ENCODE data around the gene PGLYRP2.
"Not testable (repeated sequence)": the region's sequence is repeated elsewhere in the genome, so short reads cannot be mapped to it uniquely, and the experiment has no call there.

The PGLYRP2 gene

DNA sequence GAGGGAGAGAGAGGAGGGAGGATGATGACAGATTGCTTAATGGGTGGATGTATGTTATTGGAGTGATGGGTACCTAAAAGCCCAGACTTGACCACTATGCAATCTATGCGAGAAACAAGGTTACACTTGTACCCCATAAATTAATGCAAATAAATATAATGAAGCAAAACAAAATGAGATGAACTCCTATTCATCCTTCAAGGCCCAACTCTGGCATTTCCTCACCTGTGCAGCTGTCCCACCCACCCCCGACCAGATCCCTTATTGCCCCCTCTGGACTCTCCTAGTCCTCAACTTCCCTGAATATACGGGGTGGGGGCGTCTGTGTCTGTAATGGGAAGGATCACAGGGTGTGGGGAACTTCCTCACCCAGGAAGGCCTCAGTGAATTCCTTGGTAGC, 4.1 kb downstream of the PGLYRP2 start:
- peaks cover 4% of the 10 kb centered on the region; the same call in 1 of the 2 replicates for H3K27me3 ChIP-seq (ENCODE audit: low read depth, low read length)

GRCh38 chr19:15473821-15474220, 5.5 kb downstream of the PGLYRP2 start:
- H3K4me2 ChIP-seq (ENCODE audit: low read length); H3K4me1 ChIP-seq (ENCODE audit: low read length); H2AFZ ChIP-seq (ENCODE audit: low read depth, low read length); H3K4me3 ChIP-seq (ENCODE audit: low read length); H3K27ac ChIP-seq (ENCODE audit: low read length); H3K9ac ChIP-seq (ENCODE audit: low read length); H3K79me2 ChIP-seq (ENCODE audit: low read length); H3K9me3 ChIP-seq (ENCODE audit: insufficient read depth, low read length); H3K27me3 ChIP-seq (ENCODE audit: low read depth, low read length); H3K36me3 ChIP-seq (replicated peaks; ENCODE audit: low read depth, low read length); H4K20me1 ChIP-seq (ENCODE audit: insufficient read depth, low read length): not testable (repeated sequence)

More for the DNA sequence above, 4.1 kb downstream of the PGLYRP2 start:
- H3K4me3 ChIP-seq (ENCODE audit: low read length): no peak overlapping the region
- no peaks in the 10 kb centered on the region for H3K79me2 ChIP-seq (ENCODE audit: low read length)
- no peak overlapping the region for H3K9ac ChIP-seq (ENCODE audit: low read length)
- no peaks in the 10 kb centered on the region for H3K4me1 ChIP-seq (ENCODE audit: low read length)
- H3K27ac ChIP-seq (ENCODE audit: low read length): no peak overlapping the region
- no peaks in the 10 kb centered on the region for H3K9me3 ChIP-seq (ENCODE audit: insufficient read depth, low read length)
- H3K36me3 ChIP-seq (replicated peaks; ENCODE audit: low read depth, low read length): no peaks in the 10 kb centered on the region
- H3K4me2 ChIP-seq (ENCODE audit: low read length): no peak overlapping the region
- TF ChIP-seq CTCF (IDR thresholded peaks at IDR 0.05; ENCODE audit: low read depth, low read length) (no peak), EZH2phosphoT487 (IDR thresholded peaks at IDR 0.05; ENCODE audit: low read depth) (no peak)
- H2AFZ ChIP-seq (ENCODE audit: low read depth, low read length): no peak overlapping the region
- no peaks in the 10 kb centered on the region for H4K20me1 ChIP-seq (ENCODE audit: insufficient read depth, low read length)

- H3K4me3 ChIP-seq (ENCODE audit: low read length): no peak overlapping the region
- no peak overlapping the region for H2AFZ ChIP-seq (ENCODE audit: low read depth, low read length)
- peaks cover 4% of the 10 kb centered on the region; the same call in 1 of the 2 replicates for H3K27me3 ChIP-seq (ENCODE audit: low read depth, low read length)
- H3K36me3 ChIP-seq (replicated peaks; ENCODE audit: low read depth, low read length): no peaks in the 10 kb centered on the region
- H4K20me1 ChIP-seq (ENCODE audit: insufficient read depth, low read length): no peaks in the 10 kb centered on the region
- no peak overlapping the region for H3K4me2 ChIP-seq (ENCODE audit: low read length)
- TF ChIP-seq EZH2phosphoT487 (IDR thresholded peaks at IDR 0.05; ENCODE audit: low read depth) (no peak), CTCF (IDR thresholded peaks at IDR 0.05; ENCODE audit: low read depth, low read length) (no peak)
- H3K9ac ChIP-seq (ENCODE audit: low read length): no peak overlapping the region
- peaks cover 7% of the 10 kb centered on the region for H3K4me1 ChIP-seq (ENCODE audit: low read length)
- H3K9me3 ChIP-seq (ENCODE audit: insufficient read depth, low read length): no peaks in the 10 kb centered on the region
- no peak overlapping the region for H3K27ac ChIP-seq (ENCODE audit: low read length)
- H3K79me2 ChIP-seq (ENCODE audit: low read length): no peaks in the 10 kb centered on the region
Observed at GRCh38 chr19:15471639-15472101, 7.6 kb downstream of the PGLYRP2 start.

DNA sequence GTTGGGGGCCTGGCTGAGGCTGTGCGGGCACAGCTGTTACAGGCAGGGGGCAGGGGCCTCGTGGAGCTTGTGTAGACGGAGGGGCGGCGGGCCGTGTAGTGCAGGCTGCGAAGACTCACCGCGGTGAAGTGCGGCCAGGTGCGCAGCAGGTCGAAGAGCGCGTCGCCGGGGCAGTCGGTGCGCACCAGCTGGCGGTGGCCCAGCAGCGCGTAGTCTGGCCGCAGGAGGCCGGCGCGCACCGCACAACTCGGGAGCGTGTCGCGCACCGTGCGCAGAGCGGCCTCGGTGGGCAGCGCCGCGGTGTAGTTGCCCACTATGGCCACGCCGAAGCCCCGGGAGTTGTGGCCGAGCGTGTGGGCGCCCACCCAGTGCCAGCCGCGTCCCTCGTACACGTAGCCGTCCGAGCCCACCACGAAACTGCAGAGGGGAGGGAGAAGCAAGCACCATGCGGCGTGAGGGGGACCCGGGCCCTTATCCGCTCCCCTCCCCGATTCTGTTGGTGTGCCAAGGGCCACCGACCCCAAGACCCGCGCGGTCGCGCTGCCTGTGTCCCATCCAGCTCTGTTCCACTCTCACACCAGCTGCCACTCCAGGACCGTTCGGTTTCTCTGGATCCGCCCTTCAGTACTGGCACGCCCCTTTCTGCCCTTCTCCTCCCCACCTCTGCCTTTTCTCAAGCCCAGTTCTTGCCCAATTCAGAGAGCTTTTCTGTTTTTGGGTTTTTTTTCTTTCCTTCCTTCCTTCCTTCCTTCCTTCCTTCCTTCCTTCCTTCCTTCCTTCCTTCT, 9.6 kb downstream of the PGLYRP2 start:
- H3K36me3 ChIP-seq (replicated peaks; ENCODE audit: low read depth, low read length): no peaks in the 10 kb centered on the region
- H3K4me2 ChIP-seq (ENCODE audit: low read length): no peak overlapping the region
- no peak overlapping the region for H3K4me3 ChIP-seq (ENCODE audit: low read length)
- peaks cover 4% of the 10 kb centered on the region; the same call in 1 of the 2 replicates for H3K27me3 ChIP-seq (ENCODE audit: low read depth, low read length)
- H3K79me2 ChIP-seq (ENCODE audit: low read length): no peaks in the 10 kb centered on the region; the same call in 1 of the 2 replicates
- no peak overlapping the region for H2AFZ ChIP-seq (ENCODE audit: low read depth, low read length)
- H3K4me1 ChIP-seq (ENCODE audit: low read length): peaks cover 15% of the 10 kb centered on the region
- H3K9ac ChIP-seq (ENCODE audit: low read length): no peak overlapping the region
- H3K27ac ChIP-seq (ENCODE audit: low read length): no peak overlapping the region
- H4K20me1 ChIP-seq (ENCODE audit: insufficient read depth, low read length): no peaks in the 10 kb centered on the region
- no peaks in the 10 kb centered on the region for H3K9me3 ChIP-seq (ENCODE audit: insufficient read depth, low read length)
- TF ChIP-seq EZH2phosphoT487 (IDR thresholded peaks at IDR 0.05; ENCODE audit: low read depth) (no peak), CTCF (IDR thresholded peaks at IDR 0.05; ENCODE audit: low read depth, low read length) (no peak)

All from OCI-LY3 (cell line).